SK-N-SH (cell line): ENCODE measurements around the gene CREB5.

Experiments
- CTCF ChIP-seq: fragments of 200-600 bp; sonication (generic); IDR thresholded peaks from 2 replicates; pipeline ENCODE4 v1.6.1; 2017; ENCODE audit warnings: antibody characterized with exemption, mild to moderate bottlenecking, moderate library complexity
- EP300 ChIP-seq, 2 experiments: IDR thresholded peaks; 2 replicates each; pipeline versions ENCODE4 v1.4.0 to v1.6.1; 2012; ENCODE audit warnings: borderline replicate concordance in 1 of 2, low read depth in 1 of 2, low read length in 1 of 2
- FOXM1 ChIP-seq: IDR thresholded peaks from 2 replicates; pipeline ENCODE4 v1.4.0; 2012; ENCODE audit warnings: low read depth, mild to moderate bottlenecking
- MXI1 ChIP-seq: IDR thresholded peaks from 2 replicates; pipeline ENCODE4 v1.6.1; 2012; ENCODE audit warnings: mild to moderate bottlenecking, low read depth, low read length, improper control_type of control experiment
- REST ChIP-seq: IDR thresholded peaks from 2 replicates; pipeline ENCODE4 v1.6.1; 2012; ENCODE audit warnings: mild to moderate bottlenecking, low read depth, low read length, moderate library complexity
- RXRA ChIP-seq: IDR thresholded peaks from 2 replicates; pipeline ENCODE4 v1.4.0; 2012; ENCODE audit warnings: low read depth, mild to moderate bottlenecking, borderline replicate concordance
- SIN3A ChIP-seq: IDR thresholded peaks from 2 replicates; pipeline ENCODE4 v1.6.1; 2012; ENCODE audit warnings: low read depth, mild to moderate bottlenecking, low read length, moderate library complexity, borderline replicate concordance
- ZBTB33 ChIP-seq: IDR thresholded peaks from 2 replicates; pipeline ENCODE4 v1.4.0; 2012; ENCODE audit warnings: low read depth, borderline replicate concordance

GRCh38 chr7:28596245-28596935, 184.1 kb downstream of the CREB5 start:
- TF ChIP-seq SIN3A: no peak
- TF ChIP-seq REST: no peak
- TF ChIP-seq RXRA: no peak
- no peak for TF ChIP-seq EP300 (IDR thresholded peaks at IDR 0.05; ENCODE audit: borderline replicate concordance in 1 of 2, low read depth in 1 of 2, low read length in 1 of 2)
- no peak for TF ChIP-seq CTCF
- TF ChIP-seq ZBTB33: no peak
- TF ChIP-seq FOXM1: no peak
- TF ChIP-seq MXI1: no peak
